MCF 10A (cell line): Measurements from ENCODE around the gene RARG. TPM values are rescaled to one million over a fixed set of nuclear protein-coding genes. Genes with fewer than 3 reads are reported as not detected.

Experiments used
- BruUV-seq: library from RNA; stranded (reverse); fragments of 400-500 nt; replicated peaks from 2 replicates; lab custom pipeline; 2021; lab: Mats Ljungman, UMichigan
- CTCF ChIA-PET: fragments of 300-600 bp; sonication (Branson Sonifier 250); formaldehyde crosslinking; extraction: SDS; loops from one replicate; lab custom pipeline; 2021; ENCODE audit warnings: antibody characterized with exemption, inconsistent platforms; lab: Yijun Ruan, JAX
- POLR2A ChIA-PET: fragments of 300-600, 350-650 bp; sonication (Branson Sonifier 250); formaldehyde crosslinking; extraction: SDS; loops from one replicate; lab custom pipeline; 2020; ENCODE audit warnings: antibody characterized with exemption, inconsistent platforms; lab: Yijun Ruan, JAX
- DNase-seq: peaks from one replicate; pipeline ENCODE4 v3.0.0-alpha.2; 2018; ENCODE audit not compliant: unreplicated experiment
- H3K27ac Mint-ChIP-seq: one replicate; pipeline ENCODE4 v1.8.0; 2022; ENCODE audit warnings: mild to moderate bottlenecking, low read depth, mixed read lengths; ENCODE audit not compliant: unreplicated experiment
- H3K27me3 Mint-ChIP-seq: one replicate; pipeline ENCODE4 v1.8.0; 2022; ENCODE audit warnings: mixed read lengths; ENCODE audit not compliant: insufficient read depth, unreplicated experiment
- H3K36me3 Mint-ChIP-seq: one replicate; pipeline ENCODE4 v1.8.0; 2022; ENCODE audit warnings: mild to moderate bottlenecking, moderate library complexity, mixed read lengths; ENCODE audit not compliant: insufficient read depth, unreplicated experiment
- H3K4me1 Mint-ChIP-seq: one replicate; pipeline ENCODE4 v1.8.0; 2022; ENCODE audit warnings: mixed read lengths; ENCODE audit not compliant: insufficient read depth, unreplicated experiment
- H3K4me3 Mint-ChIP-seq: one replicate; pipeline ENCODE4 v1.8.0; 2022; ENCODE audit warnings: mild to moderate bottlenecking, moderate library complexity, mixed read lengths; ENCODE audit not compliant: unreplicated experiment
- H3K9me3 Mint-ChIP-seq: one replicate; pipeline ENCODE4 v1.8.0; 2022; ENCODE audit warnings: mixed read lengths; ENCODE audit not compliant: unreplicated experiment
- intact Hi-C: fragments of 100-400 bp; cut with micrococcal nuclease; formaldehyde crosslinking; loops from 2 replicates; pipeline ENCODE4 v1.14.1; 2022
- total RNA-seq: library from RNA; stranded (reverse); gene quantifications from 2 replicates; pipeline ENCODE4 v1.2.3, GENCODE V29; 2022
- TF ChIP-seq, protein P1 (sequence below): fragments of 200-600 bp; IDR thresholded peaks from one replicate; pipeline ENCODE4 v1.8.0; 2022; ENCODE audit warnings: antibody characterized with exemption, mild to moderate bottlenecking; ENCODE audit not compliant: unreplicated experiment

Gene RARG
- total RNA-seq, 1 experiment from 2014 or later: 43.7 TPM

DNA sequence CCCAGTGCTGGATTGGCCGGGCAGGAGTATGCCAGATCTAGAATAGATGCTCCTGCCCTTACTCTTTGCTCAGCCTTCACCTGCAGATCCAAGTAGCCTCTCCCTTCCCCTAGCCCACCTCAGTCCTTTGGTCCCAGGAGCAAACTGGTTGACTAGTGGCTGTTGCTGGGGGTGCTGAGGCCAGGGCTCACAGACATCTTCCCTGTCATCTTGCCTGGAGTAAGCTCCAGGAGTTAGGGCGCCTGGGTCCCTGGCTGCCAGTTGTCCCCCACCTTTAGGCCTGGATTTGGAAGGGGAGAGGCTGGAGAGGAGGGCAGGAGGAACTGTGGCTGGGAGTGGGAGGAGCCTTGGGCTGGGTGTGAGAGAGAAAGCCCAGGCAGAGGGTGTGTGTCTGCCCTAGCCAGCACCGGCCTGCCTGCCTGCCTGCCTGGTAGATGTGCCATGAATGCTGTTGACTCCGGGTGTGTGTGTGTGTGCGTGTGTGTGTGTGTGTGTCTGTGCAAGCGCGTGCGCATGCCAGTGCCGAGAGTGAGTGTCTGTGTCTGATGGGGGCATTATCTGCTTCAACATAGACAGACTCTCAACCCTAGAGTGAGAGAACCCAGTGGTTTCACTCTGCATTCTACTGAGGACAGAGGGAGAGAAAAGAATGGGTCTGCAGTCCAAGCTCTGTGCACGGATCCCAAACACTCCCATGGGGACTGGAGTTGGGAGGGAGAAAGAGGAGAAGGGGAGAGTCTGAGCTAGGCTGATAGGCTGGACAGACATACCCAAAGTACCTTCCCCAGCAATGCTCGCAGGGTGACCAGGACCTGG is 845 bp upstream of the RARG start:
- Mint-ChIP-seq H3K27ac (peak overlapping the region; percentile 67), H3K36me3 (no peaks in the 10 kb centered on the region), H3K4me1 (peaks cover 67% of the 10 kb centered on the region), H3K27me3 (no peaks in the 10 kb centered on the region), H3K9me3 (no peaks in the 10 kb centered on the region), H3K4me3 (peak overlapping the region; percentile 77)
- ChIA-PET CTCF (interaction anchor here (0.5 to 1.5 kb wide), 6 partner anchors 8 to 73 kb away, joined by 3 to 5 read pairs (median 3); a partner anchor contains a TSS), POLR2A (interaction anchor here (0.5 to 2.0 kb wide), 11 partner anchors 8 to 146 kb away, joined by 3 to 8 read pairs (median 3); partner anchors contain the start of gene MYG1)
- TF ChIP-seq, protein P1, sequence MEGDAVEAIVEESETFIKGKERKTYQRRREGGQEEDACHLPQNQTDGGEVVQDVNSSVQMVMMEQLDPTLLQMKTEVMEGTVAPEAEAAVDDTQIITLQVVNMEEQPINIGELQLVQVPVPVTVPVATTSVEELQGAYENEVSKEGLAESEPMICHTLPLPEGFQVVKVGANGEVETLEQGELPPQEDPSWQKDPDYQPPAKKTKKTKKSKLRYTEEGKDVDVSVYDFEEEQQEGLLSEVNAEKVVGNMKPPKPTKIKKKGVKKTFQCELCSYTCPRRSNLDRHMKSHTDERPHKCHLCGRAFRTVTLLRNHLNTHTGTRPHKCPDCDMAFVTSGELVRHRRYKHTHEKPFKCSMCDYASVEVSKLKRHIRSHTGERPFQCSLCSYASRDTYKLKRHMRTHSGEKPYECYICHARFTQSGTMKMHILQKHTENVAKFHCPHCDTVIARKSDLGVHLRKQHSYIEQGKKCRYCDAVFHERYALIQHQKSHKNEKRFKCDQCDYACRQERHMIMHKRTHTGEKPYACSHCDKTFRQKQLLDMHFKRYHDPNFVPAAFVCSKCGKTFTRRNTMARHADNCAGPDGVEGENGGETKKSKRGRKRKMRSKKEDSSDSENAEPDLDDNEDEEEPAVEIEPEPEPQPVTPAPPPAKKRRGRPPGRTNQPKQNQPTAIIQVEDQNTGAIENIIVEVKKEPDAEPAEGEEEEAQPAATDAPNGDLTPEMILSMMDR: no peak
- no TSS peak for BruUV-seq
- peak; percentile 54 for DNase-seq
- intact Hi-C loops: no loop called here

DNA sequence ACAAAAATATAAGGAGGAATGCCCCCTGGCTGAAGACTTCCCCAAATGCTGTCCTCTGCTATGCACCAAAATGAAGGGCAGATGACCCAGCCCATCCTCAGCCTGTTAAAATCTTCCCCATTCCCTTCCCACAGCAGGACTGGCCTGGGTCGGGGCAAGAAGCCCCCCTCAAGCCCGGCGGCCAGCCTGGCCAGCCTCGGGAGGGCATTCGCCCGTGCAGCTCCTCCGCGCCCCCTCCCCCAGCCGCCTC is 413 bp downstream of the RARG start:
- peaks cover 71% of the 10 kb centered on the region for H3K4me1 Mint-ChIP-seq
- BruUV-seq: TSS peak; percentile 52
- H3K27ac Mint-ChIP-seq: peak overlapping the region; percentile 27
- H3K27me3 Mint-ChIP-seq: no peaks in the 10 kb centered on the region
- H3K9me3 Mint-ChIP-seq: no peaks in the 10 kb centered on the region
- no peak for DNase-seq
- TF ChIP-seq, protein P1: no peak
- intact Hi-C loops: no loop called here
- H3K36me3 Mint-ChIP-seq: peaks cover 7% of the 10 kb centered on the region
- ChIA-PET CTCF (interaction anchor here (0.7 to 1.3 kb wide), 2 partner anchors 20 to 41 kb away, joined by 3 to 6 read pairs; a partner anchor contains a TSS), POLR2A (interaction anchor here (0.6 to 1.7 kb wide), 13 partner anchors 8 to 226 kb away, joined by 3 to 18 read pairs (median 4); partner anchors contain the start of genes CSAD, EIF4B, MYG1 and ZNF740)
- peak overlapping the region; percentile 77 for H3K4me3 Mint-ChIP-seq

DNA sequence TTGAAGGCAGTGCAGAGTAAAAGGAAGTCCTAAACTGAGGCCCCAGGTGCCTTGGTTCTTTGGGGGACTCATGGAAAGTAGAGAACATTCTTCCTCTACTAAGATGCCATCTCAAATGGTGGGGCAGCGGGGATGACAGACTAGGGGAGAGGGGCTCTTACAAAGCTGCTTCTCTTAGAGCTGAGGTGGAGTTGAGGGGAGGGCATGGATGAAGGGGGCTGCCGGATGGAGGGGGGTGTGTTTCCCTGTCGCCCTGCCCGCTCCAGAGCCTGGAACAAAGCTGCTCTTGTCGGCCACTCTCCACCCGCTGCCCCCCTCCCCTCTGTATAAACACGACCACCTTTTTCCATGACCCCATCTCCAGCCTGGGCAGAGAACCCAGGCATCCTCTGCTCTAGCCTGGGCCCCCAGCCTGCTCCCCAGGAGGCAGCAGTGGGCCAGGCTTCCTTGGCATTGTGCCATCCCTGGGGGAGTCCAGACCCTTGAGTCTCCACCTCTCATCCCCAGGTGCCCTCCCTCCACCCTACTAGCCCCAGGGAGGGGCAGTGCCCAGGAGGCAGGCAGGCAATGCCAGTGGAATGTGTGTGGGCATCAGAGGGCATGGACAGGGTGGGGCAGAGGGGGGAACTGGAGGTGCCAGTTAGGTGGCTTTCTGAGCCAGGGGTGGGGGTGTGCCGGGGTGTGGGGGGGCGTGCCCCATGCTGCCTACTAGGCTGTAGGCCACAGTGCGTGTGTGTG is 1.7 kb downstream of the RARG start:
- peak overlapping the region; percentile 77 for H3K4me3 Mint-ChIP-seq

More for the DNA sequence above, 1.7 kb downstream of the RARG start:
- Mint-ChIP-seq H3K27me3 (no peaks in the 10 kb centered on the region), H3K36me3 (peaks cover 7% of the 10 kb centered on the region), H3K9me3 (no peaks in the 10 kb centered on the region), H3K4me1 (peaks cover 64% of the 10 kb centered on the region), H3K27ac (no peak overlapping the region)
- DNase-seq: peak; percentile 16
- intact Hi-C loops: no loop called here
- POLR2A ChIA-PET: interaction anchor here (1.3 to 1.7 kb wide), 3 partner anchors 14 to 69 kb away, joined by 5 to 8 read pairs (median 6); partner anchors contain the start of gene MYG1
- CTCF ChIA-PET: interaction anchor here (0.6 kb wide), 1 partner anchor 26 kb away, joined by 3 read pairs; no protein-coding TSS in a partner anchor
- TF ChIP-seq, protein P1: no peak
- no TSS peak for BruUV-seq
